ENCODE results near the gene MGAT4B. TPM values are rescaled to one million over a fixed set of nuclear protein-coding genes. Genes with fewer than 3 reads are reported as not detected.

The MGAT4B gene
- total and polyA plus RNA-seq, 2 of the 13 experiments (the other 11 are each of a cell fraction or from before 2014, with no cell fraction given) = 93.5 to 130 TPM

DNA sequence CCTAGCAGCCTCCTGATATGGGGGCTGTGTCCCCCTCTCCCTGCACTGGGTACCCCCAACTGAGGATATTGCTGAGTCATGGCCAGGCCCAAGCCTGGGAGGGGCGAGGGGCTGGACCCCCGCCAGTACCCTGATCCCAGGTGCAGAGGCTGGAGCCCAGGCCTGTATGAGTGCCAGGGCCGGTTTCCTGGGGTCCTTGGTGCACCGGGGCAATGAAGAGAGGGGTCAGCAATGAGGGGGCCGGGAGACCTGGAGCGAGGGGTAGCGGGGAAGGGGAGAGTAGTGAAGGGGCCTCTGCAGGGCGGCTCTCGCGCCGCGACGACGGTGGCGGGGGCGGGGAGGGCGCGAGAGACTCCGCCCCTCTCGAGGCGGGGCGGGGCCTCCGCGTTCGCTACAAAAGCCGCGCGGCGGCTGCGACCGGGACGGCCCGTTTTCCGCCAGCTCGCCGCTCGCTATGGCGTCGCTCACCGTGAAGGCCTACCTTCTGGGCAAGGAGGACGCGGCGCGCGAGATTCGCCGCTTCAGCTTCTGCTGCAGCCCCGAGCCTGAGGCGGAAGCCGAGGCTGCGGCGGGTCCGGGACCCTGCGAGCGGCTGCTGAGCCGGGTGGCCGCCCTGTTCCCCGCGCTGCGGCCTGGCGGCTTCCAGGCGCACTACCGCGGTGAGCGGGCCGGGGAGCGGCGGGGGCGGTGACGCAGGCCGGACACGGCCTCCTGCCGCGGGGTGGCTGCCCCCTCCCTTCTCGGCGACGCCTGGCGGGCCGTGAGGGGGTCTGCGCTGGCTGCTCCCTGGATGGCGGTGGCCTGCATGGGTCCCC lies 14.0 kb upstream of the MGAT4B start, which contains the start of gene SQSTM1 (continued):
- peak; percentile 60 for TF ChIP-seq ZSCAN21 (CRISPR knock-in tag; IDR thresholded peaks at IDR 0.05; ENCODE audit: borderline replicate concordance)
- no peak for TF ChIP-seq STAT5B (CRISPR knock-in tag; IDR thresholded peaks at IDR 0.05)
- 0 out of 2 replicates have a peak, but pooled peaks have one; percentile 6 for TF ChIP-seq MEF2D (CRISPR knock-in tag; IDR thresholded peaks at IDR 0.05)
- peak; percentile 45 for TF ChIP-seq ZMYM4 (CRISPR knock-in tag; IDR thresholded peaks at IDR 0.05)
- TF ChIP-seq ZNF720 (CRISPR knock-in tag; IDR thresholded peaks at IDR 0.05) = no peak
- TF ChIP-seq ZNF761 (CRISPR knock-in tag; conservative IDR thresholded peaks at IDR 0.05) = no peak
- no peak; a peak in 2 of 4 replicates for TF ChIP-seq EP300 (IDR thresholded peaks at IDR 0.05; ENCODE audit: low read depth in 2 of 2, low read length in 2 of 2)
- 0 out of 2 replicates have a peak, but pooled peaks have one; percentile 22 for TF ChIP-seq EP300 (CRISPR knock-in tag; IDR thresholded peaks at IDR 0.05; ENCODE audit: borderline replicate concordance)
- TF ChIP-seq ZNF550 (CRISPR knock-in tag; IDR thresholded peaks at IDR 0.05; ENCODE audit: borderline replicate concordance) = no peak
- TF ChIP-seq CREB3 (CRISPR knock-in tag; IDR thresholded peaks at IDR 0.05) = no peak
- TF ChIP-seq, protein P1, sequence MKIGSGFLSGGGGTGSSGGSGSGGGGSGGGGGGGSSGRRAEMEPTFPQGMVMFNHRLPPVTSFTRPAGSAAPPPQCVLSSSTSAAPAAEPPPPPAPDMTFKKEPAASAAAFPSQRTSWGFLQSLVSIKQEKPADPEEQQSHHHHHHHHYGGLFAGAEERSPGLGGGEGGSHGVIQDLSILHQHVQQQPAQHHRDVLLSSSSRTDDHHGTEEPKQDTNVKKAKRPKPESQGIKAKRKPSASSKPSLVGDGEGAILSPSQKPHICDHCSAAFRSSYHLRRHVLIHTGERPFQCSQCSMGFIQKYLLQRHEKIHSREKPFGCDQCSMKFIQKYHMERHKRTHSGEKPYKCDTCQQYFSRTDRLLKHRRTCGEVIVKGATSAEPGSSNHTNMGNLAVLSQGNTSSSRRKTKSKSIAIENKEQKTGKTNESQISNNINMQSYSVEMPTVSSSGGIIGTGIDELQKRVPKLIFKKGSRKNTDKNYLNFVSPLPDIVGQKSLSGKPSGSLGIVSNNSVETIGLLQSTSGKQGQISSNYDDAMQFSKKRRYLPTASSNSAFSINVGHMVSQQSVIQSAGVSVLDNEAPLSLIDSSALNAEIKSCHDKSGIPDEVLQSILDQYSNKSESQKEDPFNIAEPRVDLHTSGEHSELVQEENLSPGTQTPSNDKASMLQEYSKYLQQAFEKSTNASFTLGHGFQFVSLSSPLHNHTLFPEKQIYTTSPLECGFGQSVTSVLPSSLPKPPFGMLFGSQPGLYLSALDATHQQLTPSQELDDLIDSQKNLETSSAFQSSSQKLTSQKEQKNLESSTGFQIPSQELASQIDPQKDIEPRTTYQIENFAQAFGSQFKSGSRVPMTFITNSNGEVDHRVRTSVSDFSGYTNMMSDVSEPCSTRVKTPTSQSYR (CRISPR knock-in tag; IDR thresholded peaks at IDR 0.05; ENCODE audit: borderline replicate concordance) = peak; percentile 59
- TF ChIP-seq ARNT2 (CRISPR knock-in tag; IDR thresholded peaks at IDR 0.05; ENCODE audit: low read depth) = peak; percentile 66; the same call in 1 of the 2 replicates
- no peak for TF ChIP-seq ARID2 (CRISPR knock-in tag; IDR thresholded peaks at IDR 0.05; ENCODE audit: borderline replicate concordance)
- TF ChIP-seq PAX8 (CRISPR knock-in tag; IDR thresholded peaks at IDR 0.05; ENCODE audit: borderline replicate concordance) = no peak
- TF ChIP-seq ZNF17 (CRISPR knock-in tag; IDR thresholded peaks at IDR 0.05) = no peak
- TF ChIP-seq ZNF274 (CRISPR knock-in tag; IDR thresholded peaks at IDR 0.05) = no peak
- peak; percentile 76; the same call in 1 of the 2 replicates for TF ChIP-seq ZNF776 (CRISPR knock-in tag; IDR thresholded peaks at IDR 0.05)
- no peak for TF ChIP-seq NFRKB (IDR thresholded peaks at IDR 0.05)
- no peak for TF ChIP-seq THAP7 (CRISPR knock-in tag; IDR thresholded peaks at IDR 0.05)
- TF ChIP-seq NR2C2 (CRISPR knock-in tag; IDR thresholded peaks at IDR 0.05; ENCODE audit: borderline replicate concordance) = peak; percentile 55
- TF ChIP-seq ZNF773 (CRISPR knock-in tag; IDR thresholded peaks at IDR 0.05; ENCODE audit: borderline replicate concordance) = peak; percentile 53; the same call in 1 of the 2 replicates
- TF ChIP-seq GABPA (IDR thresholded peaks at IDR 0.05; ENCODE audit: low read depth, low read length) = no peak
- TF ChIP-seq GABPA (CRISPR knock-in tag; IDR thresholded peaks at IDR 0.05; ENCODE audit: low read depth) = no peak
- TF ChIP-seq ZNF234 (CRISPR knock-in tag; conservative IDR thresholded peaks at IDR 0.05) = 0 out of 2 replicates have a peak, but pooled peaks have one; percentile 75
- 0 out of 2 replicates have a peak, but pooled peaks have one; percentile 35 for TF ChIP-seq SAFB2 (CRISPR knock-in tag; IDR thresholded peaks at IDR 0.05; ENCODE audit: borderline replicate concordance, low read depth)
- no peak for TF ChIP-seq SNRNP70 (IDR thresholded peaks at IDR 0.05; ENCODE audit: low read depth, low read length)
- TF ChIP-seq PHF21A (CRISPR knock-in tag; IDR thresholded peaks at IDR 0.05) = 0 out of 2 replicates have a peak, but pooled peaks have one; percentile 25

All from HepG2 (cell line).